B cell (primary cell): Measurements from ENCODE around the gene ARHGAP1. TPM values are rescaled to one million over a fixed set of nuclear protein-coding genes. Genes with fewer than 3 reads are reported as not detected.

Source experiments
- ATAC-seq: fragments of 200-7000 bp; cut with Tn5 transposase; one replicate; pipeline ENCODE4 v1.10.0; 2021; ENCODE audit warnings: low read depth, mild to moderate bottlenecking, moderate number of reproducible peaks, moderate library complexity
- CTCF ChIA-PET: fragments of 350-600 bp; sonication (Branson Sonifier 250); formaldehyde crosslinking; loops from one replicate; lab custom pipeline; 2021; ENCODE audit warnings: antibody characterized with exemption, inconsistent platforms; lab: Charles Lee
- POLR2A ChIA-PET: fragments of 350-600 bp; sonication (Branson Sonifier 250); formaldehyde crosslinking; loops from one replicate; lab custom pipeline; 2021; ENCODE audit warnings: antibody characterized with exemption; lab: Charles Lee
- DNase-seq: peaks from one replicate; pipeline ENCODE4 v3.0.0; 2013
- H2AFZ ChIP-seq: 2 replicates; pipeline ENCODE4 v1.6.1; 2012; ENCODE audit warnings: mild to moderate bottlenecking, low read depth, low read length; ENCODE audit not compliant: insufficient read depth, poor library complexity, severe bottlenecking
- H3K27ac ChIP-seq, 2 donors: 1 replicate in 1 of 2; 2 replicates in 1 of 2; pipeline ENCODE4 v1.5.1; 2012 to 2013; ENCODE audit warnings: low read length in 2 of 2, mild to moderate bottlenecking in 2 of 2, moderate library complexity in 1 of 2
- H3K27me3 ChIP-seq, 4 experiments: fragments of 200-600 bp in 1 of 4; sonication (generic) in 1 of 4; replicated peaks in 1 of 4; 1 replicate in 2 of 4; 2 replicates in 2 of 4; pipeline versions ENCODE4 v1.6.1 to v1.7.0; 2013 to 2016; ENCODE audit warnings: low read length in 3 of 4, mild to moderate bottlenecking in 2 of 4, mixed read lengths in 1 of 4, moderate library complexity in 1 of 4; ENCODE audit not compliant: insufficient read depth in 4 of 4, control insufficient read depth in 3 of 4; ENCODE audit errors: control extremely low read depth in 1 of 4
- H3K36me3 ChIP-seq, 2 experiments: replicated peaks in 1 of 2; 1 replicate in 1 of 2; 2 replicates in 1 of 2; pipeline versions ENCODE4 v1.6.1 to v1.7.1; 2013; ENCODE audit warnings: low read length in 1 of 2; ENCODE audit not compliant: insufficient read depth in 2 of 2, control insufficient read depth in 1 of 2; ENCODE audit errors: control extremely low read depth in 1 of 2, extremely low read depth in 1 of 2
- H3K4me1 ChIP-seq, 2 donors: fragments of 200-600 bp in 1 of 2; sonication (generic) in 1 of 2; 1 replicate in 1 of 2; 2 replicates in 1 of 2; pipeline versions ENCODE4 v1.5.1 to v1.6.1; 2013 to 2017; ENCODE audit warnings: low read length in 2 of 2; ENCODE audit not compliant: control insufficient read depth in 2 of 2, insufficient read depth in 2 of 2
- H3K4me2 ChIP-seq: replicated peaks from 2 replicates; pipeline ENCODE3; 2012; ENCODE audit warnings: mild to moderate bottlenecking, low read depth, low read length; ENCODE audit not compliant: poor library complexity, severe bottlenecking
- H3K4me3 ChIP-seq, 5 experiments: fragments of 200-600 bp in 1 of 5; sonication (generic) in 1 of 5; 1 replicate in 3 of 5; 2 replicates in 2 of 5; pipeline versions ENCODE4 v1.5.1 to v1.7.0; 2011 to 2016; ENCODE audit warnings: low read length in 4 of 5, mild to moderate bottlenecking in 4 of 5, low read depth in 2 of 5, control low read depth in 1 of 5, moderate library complexity in 1 of 5; ENCODE audit not compliant: insufficient read depth in 1 of 5; ENCODE audit errors: control extremely low read depth in 1 of 5, extremely low read depth in 1 of 5
- H3K79me2 ChIP-seq: fragments of 200-600 bp; sonication (generic); one replicate; pipeline ENCODE4 v1.6.0; 2016; ENCODE audit warnings: low read length; ENCODE audit not compliant: control insufficient read depth, insufficient read depth
- H3K9ac ChIP-seq: fragments of 200-600 bp; sonication (generic); 2 replicates; pipeline ENCODE4 v1.6.1; 2017; ENCODE audit warnings: mild to moderate bottlenecking, low read length, moderate library complexity
- H3K9me3 ChIP-seq, 3 donors: one replicate each; pipeline versions ENCODE4 v1.6.1 to v1.7.1; 2013; ENCODE audit warnings: low read length in 2 of 3; ENCODE audit not compliant: control insufficient read depth in 2 of 3, insufficient read depth in 1 of 3; ENCODE audit errors: control extremely low read depth in 1 of 3
- H4K20me1 ChIP-seq: 2 replicates; pipeline ENCODE4 v1.6.0; 2012; ENCODE audit warnings: mild to moderate bottlenecking, low read length; ENCODE audit not compliant: insufficient read depth, control insufficient read depth, poor library complexity, severe bottlenecking
- H3K27ac Mint-ChIP-seq: one replicate; pipeline ENCODE4 v1.8.0; 2021; ENCODE audit warnings: mixed read lengths
- H3K27me3 Mint-ChIP-seq: one replicate; pipeline ENCODE4 v1.8.0; 2021; ENCODE audit warnings: mixed read lengths
- H3K4me1 Mint-ChIP-seq: one replicate; pipeline ENCODE4 v1.8.0; 2021; ENCODE audit warnings: mixed read lengths
- H3K4me3 Mint-ChIP-seq: one replicate; pipeline ENCODE4 v1.8.0; 2021; ENCODE audit warnings: mixed read lengths
- H3K9me3 Mint-ChIP-seq: one replicate; pipeline ENCODE4 v1.8.0; 2022; ENCODE audit warnings: mixed read lengths; ENCODE audit not compliant: insufficient read depth
- CTCF ChIP-seq: fragments of 200-600 bp; IDR thresholded peaks from one replicate; pipeline ENCODE4 v1.8.0; 2022; ENCODE audit warnings: antibody characterized with exemption, mild to moderate bottlenecking
- EZH2 ChIP-seq: IDR thresholded peaks from 2 replicates; pipeline ENCODE4 v1.6.1; 2012; ENCODE audit warnings: borderline replicate concordance, low read depth, mild to moderate bottlenecking, moderate library complexity, low read length; ENCODE audit not compliant: insufficient read depth, poor library complexity, severe bottlenecking
- WGBS: methylation state at CpG from one replicate; pipeline ENCODE4 v1.1.5; 2013; ENCODE audit warnings: missing lambda C conversion rate; ENCODE audit not compliant: insufficient coverage; 5-methylcytosine and 5-hydroxymethylcytosine counted together
- intact Hi-C: fragments of 100-400 bp; cut with micrococcal nuclease; formaldehyde crosslinking; loops from one replicate; pipeline ENCODE4 v1.10.0; 2022
- polyA plus RNA-seq: library from polyadenylated mRNA; depleted of rRNA; stranded (reverse); fragments of >200 nt; gene quantifications from 2 replicates; pipeline ENCODE4 v1.2.3, GENCODE V29; 2012
- total RNA-seq, 2 donors: library from RNA; stranded (reverse); fragments of 120-200 nt in 1 of 2; gene quantifications; 1 replicate in 1 of 2; 2 replicates in 1 of 2; pipeline versions ENCODE4 v1.2.3 to v1.2.4, GENCODE V29; 2013 to 2022

Gene ARHGAP1
- total and polyA plus RNA-seq, 2 donors (not counting 1 experiment from before 2014, with no cell fraction given), result 33.9 to 55.0 TPM

- Histone ChIP-seq H3K27me3 (no peaks in the 10 kb centered on the region), H2AFZ (no peak overlapping the region), H3K79me2 (no peaks in the 10 kb centered on the region), H3K27ac (no peak overlapping the region), H3K9me3 (no peaks in the 10 kb centered on the region), H3K9ac (no peak overlapping the region), H3K4me3 (no peak overlapping the region), H3K4me2 (no peak overlapping the region), H4K20me1 (no peaks in the 10 kb centered on the region), H3K36me3 (peaks cover 3 to 40% of the 10 kb centered on the region in 2 experiments), H3K4me1 (peaks cover 29 to 36% of the 10 kb centered on the region in 2 donors)
- no peak overlapping the region for H3K27ac Mint-ChIP-seq
- H3K9me3 Mint-ChIP-seq, result no peaks in the 10 kb centered on the region
- no peak for TF ChIP-seq EZH2
- TF ChIP-seq CTCF, result no peak
- ATAC-seq, result no peak
- ChIA-PET CTCF (no interaction called here), POLR2A (no interaction called here)
- no peaks in the 10 kb centered on the region for H3K27me3 Mint-ChIP-seq
- 96% methylated on average over 9 of the region's 9 CpGs for WGBS
- intact Hi-C loops, result no loop called here
- H3K4me1 Mint-ChIP-seq, result peaks cover 33% of the 10 kb centered on the region
- DNase-seq, result no peak
- no peak overlapping the region for H3K4me3 Mint-ChIP-seq
These were observed 21.7 kb downstream of the ARHGAP1 start for GRCh38 chr11:46678741-46679130.

- no peak for ATAC-seq
These were observed 22.3 kb downstream of the ARHGAP1 start for GRCh38 chr11:46677991-46678740.

More at GRCh38 chr11:46677991-46678740, 22.3 kb downstream of the ARHGAP1 start:
- H3K9me3 ChIP-seq, result no peaks in the 10 kb centered on the region
- no peak overlapping the region for H3K4me2 ChIP-seq
- no peak overlapping the region for H3K4me3 Mint-ChIP-seq
- 90% methylated on average over 5 of the region's 10 CpGs for WGBS
- no peaks in the 10 kb centered on the region for H3K27me3 ChIP-seq
- no peak overlapping the region for H2AFZ ChIP-seq
- no peak for DNase-seq
- no peaks in the 10 kb centered on the region for H3K27me3 Mint-ChIP-seq
- no peaks in the 10 kb centered on the region for H3K79me2 ChIP-seq
- peaks cover under 1 to 45% of the 10 kb centered on the region in 2 experiments for H3K36me3 ChIP-seq
- ChIA-PET CTCF (interaction anchor here (0.7 kb wide), 1 partner anchor 34 kb away, joined by 3 read pairs; no protein-coding TSS in a partner anchor), POLR2A (no interaction called here)
- H3K9ac ChIP-seq, result no peak overlapping the region
- peaks cover 33% of the 10 kb centered on the region for H3K4me1 Mint-ChIP-seq
- H3K27ac ChIP-seq, result no peak overlapping the region
- no peaks in the 10 kb centered on the region for H4K20me1 ChIP-seq
- intact Hi-C loops, result no loop called here
- no peaks in the 10 kb centered on the region for H3K9me3 Mint-ChIP-seq
- H3K4me1 ChIP-seq, result peaks cover 29 to 36% of the 10 kb centered on the region in 2 donors
- no peak overlapping the region for H3K4me3 ChIP-seq
- TF ChIP-seq CTCF (no peak), EZH2 (no peak)
- peak overlapping the region; percentile 50 for H3K27ac Mint-ChIP-seq
